Ovary (tissue), 9 donors: ENCODE results near the gene DHRS3. TPM values are rescaled to one million over a fixed set of nuclear protein-coding genes. Genes with fewer than 3 reads are reported as not detected.

Source experiments
- DNase-seq, 5 donors: peaks; one replicate each; pipeline ENCODE4 v3.0.0-alpha.2; 2019 to 2020
- H3K27ac ChIP-seq, 2 donors: fragments of 200-600 bp; one replicate each; pipeline versions ENCODE4 v1.5.1 to v1.8.0; 2019 to 2022
- H3K27me3 ChIP-seq: fragments of 200-600 bp; one replicate; pipeline ENCODE4 v1.8.0; 2022
- H3K36me3 ChIP-seq: fragments of 200-600 bp; sonication (generic); one replicate; pipeline ENCODE4 v1.5.1; 2019
- H3K4me1 ChIP-seq: one replicate; pipeline ENCODE4 v1.8.1; 2013; ENCODE audit warnings: mild to moderate bottlenecking, moderate library complexity; ENCODE audit not compliant: insufficient read depth
- H3K4me3 ChIP-seq: fragments of 200-600 bp; sonication (generic); one replicate; pipeline ENCODE4 v1.5.1; 2017
- H3K9me3 ChIP-seq, 2 donors: fragments of 200-600 bp in 1 of 2; sonication (generic) in 1 of 2; one replicate each; pipeline versions ENCODE4 v1.5.1 to v1.8.1; 2013 to 2019; ENCODE audit warnings: mild to moderate bottlenecking in 1 of 2, moderate library complexity in 1 of 2
- EP300 ChIP-seq: sonication (generic); formaldehyde crosslinking; IDR thresholded peaks from one replicate; pipeline ENCODE4 v1.6.1; 2017; ENCODE audit warnings: antibody characterized with exemption
- POLR2A ChIP-seq: fragments of 450-650 bp; IDR thresholded peaks from one replicate; pipeline ENCODE4 v1.6.1; 2017; ENCODE audit warnings: antibody characterized with exemption, mild to moderate bottlenecking, moderate library complexity
- WGBS, 3 donors: extraction: QIAGEN DNeasy Blood & Tissue Kit in 1 of 3; methylation state at CpG; one replicate each; pipeline versions ENCODE4 v1.1.5 to v1.1.7; 2013 to 2017; 5-methylcytosine and 5-hydroxymethylcytosine counted together
- intact Hi-C, 4 donors: fragments of 100-400 bp; cut with DNase I; formaldehyde crosslinking; loops; one replicate each; pipeline versions ENCODE4 v1.11.0 to v1.15.1; 2022 to 2023
- microRNA-seq, 3 donors: library from miRNA; unstranded; fragments of <30 nt; microRNA quantifications; one replicate each; pipeline versions ENCODE4 to v1.2.0, GENCODE V29; 2019 to 2020
- polyA plus RNA-seq, 2 donors: library from polyadenylated mRNA; stranded (reverse); fragments of 200-250 nt in 1 of 2; fragments of 350-450 nt in 1 of 2; fragmentation: Illumina TruSeq in 1 of 2; extraction: RNeasy Lipid Tissue Mini Kit (QIAGEN cat#74804) in 1 of 2; gene quantifications; one replicate each; pipeline ENCODE4 v1.2.3, GENCODE V29; 2013 to 2014
- small RNA-seq: library from RNA; depleted of rRNA; stranded (forward); fragments of <200 nt; gene quantifications from one replicate; pipeline ENCODE3, GENCODE V24; 2016
- total RNA-seq, 7 donors: library from RNA; depleted of rRNA in 2 of 7; stranded (reverse); fragments of >200 nt in 2 of 7; fragmentation: NEBNext Ultra II Directional in 3 of 7; extraction: Animal tissue kit (Norgen Biotek cat#: 25700) in 3 of 7; gene quantifications; one replicate each; pipeline versions ENCODE4 v1.1.0 to v1.2.4, GENCODE V29; 2016 to 2023
- TF ChIP-seq, protein P1 (sequence below), 3 donors: fragments of 450-650 bp in 2 of 3; fragments of 200-600 bp in 1 of 3; IDR thresholded peaks; one replicate each; pipeline versions ENCODE4 v1.5.1 to v1.8.0; 2016 to 2022; ENCODE audit warnings: antibody characterized with exemption in 3 of 3, mild to moderate bottlenecking in 1 of 3
- donor health status: DM: no; HTN: no; CAD: no; lungs with moderate emphysema.
- donor health status: DM: no; HTN: no; CAD: no.
- donor health status: Bipolar disorder and iron deficiency.
- donor health status: DM: yes; HTN: yes; CAD: no.
- donor health status: DM: no; HTN: no; CAD: no.
- donor health status: DM: yes; HTN: yes; CAD: no.

The DHRS3 gene
- total and polyA plus RNA-seq, 9 donors, result 25.8 to 92.3 (median 48.3) TPM

DNA sequence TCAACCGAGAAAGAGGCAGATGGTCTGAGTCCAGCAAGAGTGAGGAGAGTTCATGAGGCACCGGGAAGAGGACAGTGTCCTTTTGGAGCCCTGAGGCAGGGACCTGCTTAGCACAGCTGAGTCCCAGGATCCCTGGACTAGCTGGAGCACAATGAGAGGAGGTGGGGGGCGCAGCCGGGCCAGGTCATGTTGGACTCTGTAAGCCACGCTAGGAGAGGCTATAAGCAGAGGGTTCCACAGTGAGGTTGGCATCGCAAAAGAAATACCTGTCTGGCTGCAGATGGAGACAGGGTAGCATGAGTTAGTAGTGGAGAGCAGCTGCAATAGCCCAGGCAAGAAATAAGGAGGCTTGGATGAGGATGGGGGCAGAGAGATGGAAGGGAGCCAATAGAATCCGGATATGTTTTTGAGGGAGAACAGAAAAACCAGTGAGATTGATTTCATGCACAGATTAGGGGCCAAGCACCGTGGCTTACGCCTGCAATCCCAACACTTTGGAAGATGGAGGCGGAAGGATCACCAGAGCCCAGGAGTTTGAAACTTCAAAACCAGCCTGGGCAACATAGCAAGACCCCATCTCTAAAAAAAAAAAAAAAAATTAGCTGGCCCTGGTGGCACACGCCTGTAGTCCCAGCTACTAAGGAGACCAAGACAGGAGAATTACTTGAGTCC lies 98.2 kb downstream of the DHRS3 start:
- no peaks in the 10 kb centered on the region for H3K36me3 ChIP-seq
- 79 to 85% (median 84%) methylated on average over 11 of the region's 11 CpGs for WGBS, 3 donors
- H3K9me3 ChIP-seq, result no peaks in the 10 kb centered on the region
- TF ChIP-seq POLR2A (no peak), EP300 (no peak)
- TF ChIP-seq, protein P1, sequence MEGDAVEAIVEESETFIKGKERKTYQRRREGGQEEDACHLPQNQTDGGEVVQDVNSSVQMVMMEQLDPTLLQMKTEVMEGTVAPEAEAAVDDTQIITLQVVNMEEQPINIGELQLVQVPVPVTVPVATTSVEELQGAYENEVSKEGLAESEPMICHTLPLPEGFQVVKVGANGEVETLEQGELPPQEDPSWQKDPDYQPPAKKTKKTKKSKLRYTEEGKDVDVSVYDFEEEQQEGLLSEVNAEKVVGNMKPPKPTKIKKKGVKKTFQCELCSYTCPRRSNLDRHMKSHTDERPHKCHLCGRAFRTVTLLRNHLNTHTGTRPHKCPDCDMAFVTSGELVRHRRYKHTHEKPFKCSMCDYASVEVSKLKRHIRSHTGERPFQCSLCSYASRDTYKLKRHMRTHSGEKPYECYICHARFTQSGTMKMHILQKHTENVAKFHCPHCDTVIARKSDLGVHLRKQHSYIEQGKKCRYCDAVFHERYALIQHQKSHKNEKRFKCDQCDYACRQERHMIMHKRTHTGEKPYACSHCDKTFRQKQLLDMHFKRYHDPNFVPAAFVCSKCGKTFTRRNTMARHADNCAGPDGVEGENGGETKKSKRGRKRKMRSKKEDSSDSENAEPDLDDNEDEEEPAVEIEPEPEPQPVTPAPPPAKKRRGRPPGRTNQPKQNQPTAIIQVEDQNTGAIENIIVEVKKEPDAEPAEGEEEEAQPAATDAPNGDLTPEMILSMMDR (IDR thresholded peaks at IDR 0.05), result no peak
- intact Hi-C loops, result no loop called here
- H3K27me3 ChIP-seq, result no peaks in the 10 kb centered on the region
- no peak overlapping the region for H3K4me3 ChIP-seq
- H3K4me1 ChIP-seq, result peaks cover 6% of the 10 kb centered on the region
- H3K27ac ChIP-seq, result peak overlapping the region in 1 of 2 donors; percentile 10
- DNase-seq, result no peak

DNA sequence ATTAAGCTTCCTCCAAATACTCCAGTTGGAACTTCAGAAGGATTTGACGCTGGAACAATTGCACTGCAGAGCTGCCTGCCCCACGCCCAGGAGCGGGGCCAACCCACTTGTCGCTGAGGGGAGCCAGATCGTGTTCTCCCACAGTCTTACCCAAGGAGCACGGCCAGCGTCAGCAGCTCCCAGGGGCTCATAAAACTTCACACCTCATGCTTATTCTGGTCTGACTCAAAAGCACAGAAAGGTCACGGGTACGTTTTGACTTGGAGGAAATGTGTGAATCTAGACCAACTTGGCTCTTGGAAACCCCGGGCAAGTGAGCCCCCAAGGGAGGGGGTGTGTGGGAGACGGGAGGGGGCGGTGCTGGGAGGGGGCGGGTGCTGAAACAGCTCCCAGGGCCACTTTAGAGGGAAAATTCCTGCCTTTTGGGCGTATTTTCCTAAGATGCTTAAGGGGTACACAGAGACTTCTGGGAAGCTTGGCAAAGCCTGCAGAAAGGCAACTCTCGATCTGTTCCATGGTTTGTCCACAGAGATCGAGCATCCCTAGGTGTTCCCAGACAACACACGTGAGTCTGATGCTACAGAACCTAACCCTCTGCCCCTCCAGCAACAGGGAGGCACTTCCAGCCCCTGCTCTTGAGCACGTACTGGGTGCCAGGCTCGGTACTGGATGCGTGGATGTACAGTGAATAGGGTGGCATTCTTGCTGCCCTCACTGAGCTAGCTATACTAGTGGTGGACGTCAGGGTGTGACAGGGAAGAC lies 98.9 kb downstream of the DHRS3 start:
- intact Hi-C loops, result no loop called here
- H3K4me1 ChIP-seq, result peaks cover 6% of the 10 kb centered on the region
- no peaks in the 10 kb centered on the region for H3K9me3 ChIP-seq
- TF ChIP-seq POLR2A, result peak; percentile 20
- TF ChIP-seq, protein P1 (IDR thresholded peaks at IDR 0.05), result no peak
- WGBS, 3 donors, result 9 to 10% (median 10%) methylated on average over 21 of the region's 21 CpGs
- H3K27ac ChIP-seq, result peak overlapping the region in 1 of 2 donors; percentile 10
- no peaks in the 10 kb centered on the region for H3K27me3 ChIP-seq
- H3K36me3 ChIP-seq, result no peaks in the 10 kb centered on the region
- H3K4me3 ChIP-seq, result no peak overlapping the region
- peak; percentile 68 to 85 (median 72) for DNase-seq

Small RNA genes lying within 50 kb of the gene (microRNA-seq; reads per million reads assigned to microRNA genes)
- gene MIR6730, result 0 to 0.16 (median 0) reads per million in 3 donors

Small RNA genes lying within 50 kb of the gene (small RNA-seq; reads per million reads assigned to genes)
- not detected for gene MIR6730
- gene RNU6ATAC18P, result not detected

Other genes with a start within 250 kb of the DHRS3 start
- not detected for gene AADACL4, start 25.9 kb upstream of the DHRS3 start, total RNA-seq
- gene AADACL4, start 25.9 kb upstream of the DHRS3 start, polyA plus RNA-seq, result under 1 TPM in 1 of 2 donors, not detected in 1; 0.38 TPM
- gene AADACL3, start 97.9 kb upstream of the DHRS3 start, total RNA-seq, result not detected
- not detected for gene AADACL3, start 97.9 kb upstream of the DHRS3 start, polyA plus RNA-seq
- 1 to 10 TPM in 1 of 7 donors, under 1 TPM in 3, not detected in 3; 0.32 to 2.2 (median 0.76) TPM for gene CFAP107, start 128.0 kb upstream of the DHRS3 start, total RNA-seq
- gene CFAP107, start 128.0 kb upstream of the DHRS3 start, polyA plus RNA-seq, result not detected
- not detected for gene PRAMEF12, start 155.5 kb upstream of the DHRS3 start, total RNA-seq
- not detected for gene PRAMEF12, start 155.5 kb upstream of the DHRS3 start, polyA plus RNA-seq
- gene PRAMEF1, start 173.2 kb upstream of the DHRS3 start, total RNA-seq, result not detected
- not detected for gene PRAMEF1, start 173.2 kb upstream of the DHRS3 start, polyA plus RNA-seq
- gene PRAMEF11, start 213.2 kb upstream of the DHRS3 start, total RNA-seq, result not detected
- not detected for gene PRAMEF11, start 213.2 kb upstream of the DHRS3 start, polyA plus RNA-seq
- not detected for gene HNRNPCL1, start 230.5 kb upstream of the DHRS3 start, total RNA-seq
- gene HNRNPCL1, start 230.5 kb upstream of the DHRS3 start, polyA plus RNA-seq, result not detected
- gene PRAMEF2, start 238.9 kb upstream of the DHRS3 start, total RNA-seq, result not detected
- gene PRAMEF2, start 238.9 kb upstream of the DHRS3 start, polyA plus RNA-seq, result not detected